ENCODE data around the gene RHBDL3. TPM values are rescaled to one million over a fixed set of nuclear protein-coding genes. Genes with fewer than 3 reads are reported as not detected.
A peak's percentile ranks its signal among the peaks of the same experiment; 100 is the strongest.

Gene RHBDL3
- total RNA-seq, 1 experiment from 2014 or later: not detected

DNA sequence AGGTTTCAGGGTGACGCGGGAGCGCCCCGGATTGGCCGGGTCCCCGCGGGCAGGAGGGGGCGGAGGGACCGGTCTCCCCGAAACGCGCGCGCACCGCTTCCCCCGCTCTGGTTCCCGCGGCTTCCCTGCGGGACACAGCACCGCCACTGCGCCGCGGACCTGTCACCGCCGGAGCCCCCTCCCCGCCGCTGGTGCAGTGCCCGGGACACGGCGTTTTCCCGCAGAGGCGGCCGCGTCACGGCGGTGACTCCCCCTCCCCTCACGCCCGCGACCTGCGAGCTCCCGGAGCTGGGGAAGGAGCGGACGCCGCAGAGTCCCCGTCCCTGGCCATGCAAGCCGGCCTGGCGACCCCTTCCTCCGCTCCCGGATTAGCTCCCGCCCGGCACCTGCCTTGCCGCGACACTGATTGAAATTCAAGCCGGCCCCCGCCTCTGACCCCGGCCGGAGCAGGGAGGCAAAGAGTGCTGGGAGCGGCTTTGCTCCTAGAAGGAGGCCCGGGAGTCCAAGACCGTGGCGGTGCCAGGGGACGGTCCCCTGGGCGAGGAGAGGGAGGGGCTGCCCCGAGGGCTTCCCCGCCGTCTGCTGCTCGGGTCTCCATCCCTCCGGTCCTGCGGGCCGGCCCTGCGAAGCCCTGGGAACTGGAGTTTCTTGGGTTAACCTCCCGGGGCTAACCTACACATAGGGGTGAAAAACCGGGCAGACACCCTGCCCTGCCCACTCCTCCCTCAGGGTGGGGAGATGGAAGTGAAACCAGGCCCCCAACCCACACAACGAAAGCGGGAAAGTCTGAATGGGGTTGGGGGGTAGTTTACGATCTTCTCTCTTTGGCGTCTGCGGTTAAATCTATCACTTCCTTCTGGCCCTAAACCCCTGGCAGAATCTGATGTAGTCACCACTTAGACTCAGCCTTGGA, 1.0 kb downstream of the RHBDL3 start:
- H3K9ac ChIP-seq (ENCODE audit: low read length): no peak overlapping the region
- intact Hi-C loops (cut with micrococcal nuclease): no loop called here
- ATAC-seq: no peak

DNA sequence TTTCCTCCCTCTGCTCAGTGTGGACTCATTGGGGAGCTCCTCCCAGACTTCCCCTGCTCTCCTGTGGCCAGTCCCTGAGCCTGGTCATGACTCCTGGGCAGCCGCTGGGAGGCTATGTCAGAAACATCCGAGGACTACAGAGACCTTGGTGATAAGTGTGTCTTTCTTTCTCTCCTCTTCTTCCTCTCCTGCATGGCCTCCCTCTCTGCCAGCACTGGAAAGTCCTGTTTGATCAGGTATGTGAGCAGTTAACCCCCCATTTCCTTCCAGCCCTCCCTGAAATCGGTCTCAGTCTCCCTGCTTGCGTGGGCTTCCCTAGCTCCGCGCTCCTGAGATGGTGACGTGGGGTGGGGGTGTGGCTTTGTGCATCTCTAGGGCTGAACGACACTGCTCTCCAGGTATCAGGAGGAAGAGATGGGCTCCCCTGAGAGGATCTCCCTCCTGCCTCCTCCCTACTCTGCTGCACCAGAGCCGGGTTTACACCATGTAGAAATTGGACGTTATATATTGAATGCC, 2.1 kb downstream of the RHBDL3 start:
- H3K4me2 ChIP-seq (ENCODE audit: low read length): no peak overlapping the region
- H3K27me3 ChIP-seq (ENCODE audit: low read length): peaks cover 47% of the 10 kb centered on the region
- intact Hi-C loops (cut with micrococcal nuclease): no loop called here
- no peak overlapping the region for H2AFZ ChIP-seq (ENCODE audit: low read length)
- CTCF ChIA-PET: no interaction called here
- no peak overlapping the region for H3K4me3 ChIP-seq (ENCODE audit: low read length)
- H3K9me3 ChIP-seq (ENCODE audit: low read length): no peaks in the 10 kb centered on the region
- DNase-seq: no peak
- BruUV-seq (replicated peaks): no TSS peak
- TF ChIP-seq, protein P1, sequence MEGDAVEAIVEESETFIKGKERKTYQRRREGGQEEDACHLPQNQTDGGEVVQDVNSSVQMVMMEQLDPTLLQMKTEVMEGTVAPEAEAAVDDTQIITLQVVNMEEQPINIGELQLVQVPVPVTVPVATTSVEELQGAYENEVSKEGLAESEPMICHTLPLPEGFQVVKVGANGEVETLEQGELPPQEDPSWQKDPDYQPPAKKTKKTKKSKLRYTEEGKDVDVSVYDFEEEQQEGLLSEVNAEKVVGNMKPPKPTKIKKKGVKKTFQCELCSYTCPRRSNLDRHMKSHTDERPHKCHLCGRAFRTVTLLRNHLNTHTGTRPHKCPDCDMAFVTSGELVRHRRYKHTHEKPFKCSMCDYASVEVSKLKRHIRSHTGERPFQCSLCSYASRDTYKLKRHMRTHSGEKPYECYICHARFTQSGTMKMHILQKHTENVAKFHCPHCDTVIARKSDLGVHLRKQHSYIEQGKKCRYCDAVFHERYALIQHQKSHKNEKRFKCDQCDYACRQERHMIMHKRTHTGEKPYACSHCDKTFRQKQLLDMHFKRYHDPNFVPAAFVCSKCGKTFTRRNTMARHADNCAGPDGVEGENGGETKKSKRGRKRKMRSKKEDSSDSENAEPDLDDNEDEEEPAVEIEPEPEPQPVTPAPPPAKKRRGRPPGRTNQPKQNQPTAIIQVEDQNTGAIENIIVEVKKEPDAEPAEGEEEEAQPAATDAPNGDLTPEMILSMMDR (conservative IDR thresholded peaks at IDR 0.05; ENCODE audit: low read depth, low read length): no peak
- TF ChIP-seq EZH2 (IDR thresholded peaks at IDR 0.05; ENCODE audit: low read length, unreplicated experiment): no peak
- no peak for TF ChIP-seq EZH2phosphoT487 (IDR thresholded peaks at IDR 0.05; ENCODE audit: borderline replicate concordance, low read length)
- no peak overlapping the region for H3K9ac ChIP-seq (ENCODE audit: low read length)
- no peaks in the 10 kb centered on the region for H3K79me2 ChIP-seq (ENCODE audit: low read length)
- no peaks in the 10 kb centered on the region for H3K9me2 ChIP-seq (replicated peaks; ENCODE audit: low read length)
- H3K27ac ChIP-seq (ENCODE audit: low read length): no peak overlapping the region
- peak; percentile 77 for ATAC-seq
- H3K4me1 ChIP-seq (ENCODE audit: insufficient read depth, low read length): no peaks in the 10 kb centered on the region
- no peaks in the 10 kb centered on the region for H3F3A ChIP-seq (ENCODE audit: low read length, unreplicated experiment)
- no peaks in the 10 kb centered on the region for H3K36me3 ChIP-seq (ENCODE audit: low read depth, low read length)
- POLR2A ChIA-PET (ENCODE audit: unreplicated experiment): no interaction called here
- H4K20me1 ChIP-seq (ENCODE audit: low read length): no peaks in the 10 kb centered on the region

More for the DNA sequence above, 1.0 kb downstream of the RHBDL3 start:
- TF ChIP-seq EZH2 (IDR thresholded peaks at IDR 0.05; ENCODE audit: low read length, unreplicated experiment): peak; percentile 98
- TF ChIP-seq, protein P1 (conservative IDR thresholded peaks at IDR 0.05; ENCODE audit: low read depth, low read length): no peak
- peak; percentile 65; the same call in 1 of the 2 replicates for TF ChIP-seq EZH2phosphoT487 (IDR thresholded peaks at IDR 0.05; ENCODE audit: borderline replicate concordance, low read length)
- CTCF ChIA-PET: no interaction called here
- peak overlapping the region; percentile 26; the same call in 1 of the 2 replicates for H2AFZ ChIP-seq (ENCODE audit: low read length)
- POLR2A ChIA-PET (ENCODE audit: unreplicated experiment): no interaction called here
- H3K79me2 ChIP-seq (ENCODE audit: low read length): no peaks in the 10 kb centered on the region
- no peaks in the 10 kb centered on the region for H3K36me3 ChIP-seq (ENCODE audit: low read depth, low read length)
- H4K20me1 ChIP-seq (ENCODE audit: low read length): no peaks in the 10 kb centered on the region
- BruUV-seq (replicated peaks): no TSS peak
- H3F3A ChIP-seq (ENCODE audit: low read length, unreplicated experiment): no peaks in the 10 kb centered on the region
- peaks cover 47% of the 10 kb centered on the region for H3K27me3 ChIP-seq (ENCODE audit: low read length)
- H3K4me1 ChIP-seq (ENCODE audit: insufficient read depth, low read length): no peaks in the 10 kb centered on the region
- peak overlapping the region; percentile 78 for H3K4me2 ChIP-seq (ENCODE audit: low read length)
- no peak for DNase-seq
- H3K9me3 ChIP-seq (ENCODE audit: low read length): no peaks in the 10 kb centered on the region
- H3K9me2 ChIP-seq (replicated peaks; ENCODE audit: low read length): no peaks in the 10 kb centered on the region
- peak overlapping the region; percentile 56 for H3K4me3 ChIP-seq (ENCODE audit: low read length)
- no peak overlapping the region for H3K27ac ChIP-seq (ENCODE audit: low read length)
